Sigmoid colon (tissue), 7 donors: Measurements from ENCODE around the gene SIN3B. TPM values are rescaled to one million over a fixed set of nuclear protein-coding genes. Genes with fewer than 3 reads are reported as not detected.

Source experiments
- DNase-seq: peaks from one replicate; pipeline ENCODE4 v3.0.0-alpha.2; 2019
- H3K27ac ChIP-seq, 4 donors: fragments of 200-600 bp; sonication (generic); one replicate each; pipeline ENCODE4 v1.5.1; 2016 to 2019; ENCODE audit warnings: mild to moderate bottlenecking in 1 of 4
- H3K27me3 ChIP-seq, 3 donors: fragments of 200-600 bp; sonication (generic); one replicate each; pipeline ENCODE4 v1.5.1; 2019; ENCODE audit warnings: mild to moderate bottlenecking in 1 of 3
- H3K36me3 ChIP-seq, 4 donors: fragments of 200-600 bp; sonication (generic); one replicate each; pipeline ENCODE4 v1.5.1; 2016 to 2019
- H3K4me1 ChIP-seq, 4 donors: fragments of 200-600 bp; sonication (generic); one replicate each; pipeline ENCODE4 v1.5.1; 2017 to 2019
- H3K4me3 ChIP-seq, 4 donors: fragments of 200-600 bp; sonication (generic); one replicate each; pipeline ENCODE4 v1.5.1; 2017 to 2019; ENCODE audit warnings: mild to moderate bottlenecking in 2 of 4, moderate library complexity in 1 of 4
- H3K9me3 ChIP-seq, 4 donors: fragments of 200-600 bp in 3 of 4; sonication (generic) in 3 of 4; one replicate each; pipeline versions ENCODE4 v1.5.1 to v1.6.1; 2013 to 2019
- CTCF ChIP-seq, 4 experiments: fragments of 450-650 bp in 3 of 4; fragments of 200-600 bp in 1 of 4; IDR thresholded peaks; one replicate each; pipeline ENCODE4 v1.5.1; 2016 to 2019; ENCODE audit warnings: antibody characterized with exemption in 4 of 4, mild to moderate bottlenecking in 3 of 4, moderate library complexity in 2 of 4
- EP300 ChIP-seq, 4 donors: sonication (generic); formaldehyde crosslinking; IDR thresholded peaks; one replicate each; pipeline ENCODE4 v1.6.1; 2017; ENCODE audit warnings: antibody characterized with exemption in 4 of 4
- POLR2A ChIP-seq, 2 donors: fragments of 450-650 bp; IDR thresholded peaks; one replicate each; pipeline ENCODE4 v1.6.1; 2016; ENCODE audit warnings: antibody characterized with exemption in 2 of 2, mild to moderate bottlenecking in 2 of 2, moderate library complexity in 2 of 2
- POLR2AphosphoS5 ChIP-seq, 4 donors: sonication (generic); formaldehyde crosslinking; IDR thresholded peaks; one replicate each; pipeline ENCODE4 v1.6.1; 2017; ENCODE audit warnings: antibody characterized with exemption in 4 of 4
- WGBS, 2 donors: extraction: QIAGEN DNeasy Blood & Tissue Kit; methylation state at CpG; one replicate each; pipeline ENCODE4 v1.1.7; 2013; 5-methylcytosine and 5-hydroxymethylcytosine counted together
- intact Hi-C: fragments of 100-400 bp; cut with DNase I; formaldehyde crosslinking; loops from one replicate; pipeline ENCODE4 v1.15.1; 2023
- polyA plus RNA-seq, 3 donors: library from polyadenylated mRNA; stranded (reverse); fragments of 200-250 nt; gene quantifications; one replicate each; pipeline ENCODE4 v1.2.3, GENCODE V29; 2013
- small RNA-seq, 3 donors: library from RNA; depleted of rRNA; stranded (forward); fragments of <200 nt; gene quantifications; one replicate each; pipeline ENCODE3, GENCODE V24; 2016
- total RNA-seq, 4 donors: library from RNA; depleted of rRNA; stranded (reverse); fragments of >200 nt; gene quantifications; one replicate each; pipeline ENCODE4 v1.1.0, GENCODE V29; 2016
- donor health status: healthy with polysubstance abuse.
- donor health status: Bipolar disorder and iron deficiency.
- donor health status: healthy.

The SIN3B gene
- total and polyA plus RNA-seq, 7 donors: 5.1 to 67.3 (median 24.7) TPM

GRCh38 chr19:16927883-16928282 lies 98.7 kb downstream of the SIN3B start:
- Histone ChIP-seq H3K36me3 (no peaks in the 10 kb centered on the region), H3K4me1 (no peaks in the 10 kb centered on the region), H3K27me3 (no peaks in the 10 kb centered on the region), H3K9me3 (peaks cover 0 to 5% (median 1%) of the 10 kb centered on the region in 4 donors), H3K27ac (no peak overlapping the region), H3K4me3 (no peak overlapping the region)
- no peak for TF ChIP-seq POLR2AphosphoS5 (IDR thresholded peaks at IDR 0.05)
- no peak for TF ChIP-seq CTCF (IDR thresholded peaks at IDR 0.05)
- no peak for TF ChIP-seq EP300 (IDR thresholded peaks at IDR 0.05)
- no peak for TF ChIP-seq POLR2A (IDR thresholded peaks at IDR 0.05)
- no peak for DNase-seq
- 90 to 92% methylated on average over 13 of the region's 13 CpGs for WGBS, 2 donors
- intact Hi-C loops: no loop called here

GRCh38 chr19:16928351-16928750 lies 99.2 kb downstream of the SIN3B start:
- Histone ChIP-seq H3K36me3 (no peaks in the 10 kb centered on the region), H3K4me3 (no peak overlapping the region), H3K27me3 (no peaks in the 10 kb centered on the region), H3K9me3 (peaks cover 0 to 6% (median 1%) of the 10 kb centered on the region in 4 donors), H3K4me1 (no peaks in the 10 kb centered on the region), H3K27ac (no peak overlapping the region)
- intact Hi-C loops: no loop called here
- no peak for TF ChIP-seq EP300 (IDR thresholded peaks at IDR 0.05)
- TF ChIP-seq POLR2A (IDR thresholded peaks at IDR 0.05): no peak
- TF ChIP-seq POLR2AphosphoS5 (IDR thresholded peaks at IDR 0.05): no peak
- no peak for TF ChIP-seq CTCF (IDR thresholded peaks at IDR 0.05)
- WGBS, 2 donors: 95 to 96% methylated on average over 2 of the region's 2 CpGs
- no peak for DNase-seq

- no peak for TF ChIP-seq EP300 (IDR thresholded peaks at IDR 0.05)
- Histone ChIP-seq H3K36me3 (no peaks in the 10 kb centered on the region), H3K27me3 (no peaks in the 10 kb centered on the region), H3K27ac (no peak overlapping the region), H3K4me1 (no peaks in the 10 kb centered on the region), H3K9me3 (peaks cover 0 to 6% (median 2%) of the 10 kb centered on the region in 4 donors), H3K4me3 (no peak overlapping the region)
- DNase-seq: peak; percentile 41
- WGBS, 2 donors: 94% methylated on average over 10 of the region's 10 CpGs
- intact Hi-C loops: no loop called here
Observed at GRCh38 chr19:16928916-16929315, 99.7 kb downstream of the SIN3B start.

Small RNA genes within 50 kb of the gene (small RNA-seq; reads per million reads assigned to genes)
- gene AC008737.3: 0 reads per million in 3 donors
- 0 reads per million in 3 donors for gene RN7SL823P
- gene RN7SL835P: 0 reads per million in 3 donors

Other genes starting within 250 kb of the SIN3B start
- gene MED26, start 201.2 kb upstream of the SIN3B start, total RNA-seq: 1 to 10 TPM; 5.3 to 6.5 (median 5.9) TPM
- gene MED26, start 201.2 kb upstream of the SIN3B start, polyA plus RNA-seq: 1 to 10 TPM; 3.0 to 7.9 (median 4.6) TPM
- 100 to 1,000 TPM in 2 of 4 donors, 10 to 100 TPM in 2; 65.2 to 110 (median 86.2) TPM for gene SMIM7, start 169.3 kb upstream of the SIN3B start, total RNA-seq
- gene SMIM7, start 169.3 kb upstream of the SIN3B start, polyA plus RNA-seq: 10 to 100 TPM; 82.5 to 99.7 (median 88.5) TPM
- 1 to 10 TPM; 2.3 to 7.5 (median 4.2) TPM for gene TMEM38A, start 168.3 kb upstream of the SIN3B start, total RNA-seq
- gene TMEM38A, start 168.3 kb upstream of the SIN3B start, polyA plus RNA-seq: 1 to 10 TPM; 1.2 to 5.5 (median 2.3) TPM
- under 1 TPM in 1 of 4 donors, not detected in 3; under 0.01 TPM for gene NWD1, start 109.6 kb upstream of the SIN3B start, total RNA-seq
- gene NWD1, start 109.6 kb upstream of the SIN3B start, polyA plus RNA-seq: under 1 TPM in 2 of 3 donors, not detected in 1; under 0.01 to 0.07 TPM
- gene F2RL3, start 59.6 kb downstream of the SIN3B start, total RNA-seq: 1 to 10 TPM; 1.8 to 3.9 (median 1.9) TPM
- 1 to 10 TPM in 2 of 3 donors, under 1 TPM in 1; 0.69 to 3.5 (median 2.4) TPM for gene F2RL3, start 59.6 kb downstream of the SIN3B start, polyA plus RNA-seq
- 10 to 100 TPM in 1 of 4 donors, 1 to 10 TPM in 3; 2.4 to 14.4 (median 5.1) TPM for gene CPAMD8, start 197.4 kb downstream of the SIN3B start, total RNA-seq
- gene CPAMD8, start 197.4 kb downstream of the SIN3B start, polyA plus RNA-seq: 1 to 10 TPM in 2 of 3 donors, under 1 TPM in 1; 0.60 to 2.3 (median 1.8) TPM
- gene HAUS8, start 246.1 kb downstream of the SIN3B start, total RNA-seq: 10 to 100 TPM in 2 of 4 donors, 1 to 10 TPM in 2; 6.7 to 14.1 (median 11.1) TPM
- 10 to 100 TPM in 2 of 3 donors, 1 to 10 TPM in 1; 9.6 to 14.8 (median 10.4) TPM for gene HAUS8, start 246.1 kb downstream of the SIN3B start, polyA plus RNA-seq
- gene MYO9B, start 246.4 kb downstream of the SIN3B start, total RNA-seq: 10 to 100 TPM; 42.8 to 95.0 (median 58.3) TPM
- gene MYO9B, start 246.4 kb downstream of the SIN3B start, polyA plus RNA-seq: 10 to 100 TPM; 24.6 to 85.9 (median 29.8) TPM